PC-3 (cell line): ENCODE data around the gene FBXW10B.

ENCODE experiments used
- EZH2 ChIP-seq: fragments of 300-600 bp; sonication (generic); IDR thresholded peaks from one replicate; pipeline ENCODE4 v1.6.1; 2017; ENCODE audit warnings: antibody characterized with exemption, mild to moderate bottlenecking, low read length; ENCODE audit not compliant: unreplicated experiment
- EZH2phosphoT487 ChIP-seq: fragments of 300-600 bp; sonication (generic); IDR thresholded peaks from 2 replicates; pipeline ENCODE4 v1.6.1; 2018; ENCODE audit warnings: mild to moderate bottlenecking, antibody characterized with exemption, low read length, borderline replicate concordance
- TF ChIP-seq, protein P1 (sequence below): fragments of 300-600 bp; sonication (generic); conservative IDR thresholded peaks from 2 replicates; pipeline ENCODE4 v1.5.1; 2017; ENCODE audit warnings: antibody characterized with exemption, low read depth, mild to moderate bottlenecking, low read length

GRCh38 chr17:15652960-15653359, 33.5 kb upstream of the FBXW10B start:
- TF ChIP-seq EZH2phosphoT487 (no peak), EZH2 (no peak)
- TF ChIP-seq, protein P1, sequence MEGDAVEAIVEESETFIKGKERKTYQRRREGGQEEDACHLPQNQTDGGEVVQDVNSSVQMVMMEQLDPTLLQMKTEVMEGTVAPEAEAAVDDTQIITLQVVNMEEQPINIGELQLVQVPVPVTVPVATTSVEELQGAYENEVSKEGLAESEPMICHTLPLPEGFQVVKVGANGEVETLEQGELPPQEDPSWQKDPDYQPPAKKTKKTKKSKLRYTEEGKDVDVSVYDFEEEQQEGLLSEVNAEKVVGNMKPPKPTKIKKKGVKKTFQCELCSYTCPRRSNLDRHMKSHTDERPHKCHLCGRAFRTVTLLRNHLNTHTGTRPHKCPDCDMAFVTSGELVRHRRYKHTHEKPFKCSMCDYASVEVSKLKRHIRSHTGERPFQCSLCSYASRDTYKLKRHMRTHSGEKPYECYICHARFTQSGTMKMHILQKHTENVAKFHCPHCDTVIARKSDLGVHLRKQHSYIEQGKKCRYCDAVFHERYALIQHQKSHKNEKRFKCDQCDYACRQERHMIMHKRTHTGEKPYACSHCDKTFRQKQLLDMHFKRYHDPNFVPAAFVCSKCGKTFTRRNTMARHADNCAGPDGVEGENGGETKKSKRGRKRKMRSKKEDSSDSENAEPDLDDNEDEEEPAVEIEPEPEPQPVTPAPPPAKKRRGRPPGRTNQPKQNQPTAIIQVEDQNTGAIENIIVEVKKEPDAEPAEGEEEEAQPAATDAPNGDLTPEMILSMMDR, result no peak
